HepG2 (cell line): ENCODE measurements around the gene FABP6. TPM values are rescaled to one million over a fixed set of nuclear protein-coding genes. Genes with fewer than 3 reads are reported as not detected.

Experiments
- ATAC-seq: fragments of 200-7000 bp; cut with Tn5 transposase; 3 replicates; pipeline ENCODE4 v1.9.1; 2020; ENCODE audit warnings: mild to moderate bottlenecking, moderate library complexity
- BruUV-seq: library from RNA; stranded (reverse); fragments of 400-500 nt; replicated peaks from 2 replicates; lab custom pipeline; 2021; lab: Mats Ljungman, UMichigan
- CTCF ChIA-PET: fragments of 300-600 bp; formaldehyde crosslinking; extraction: SDS; loops from one replicate; lab custom pipeline; 2021; ENCODE audit warnings: low total read pairs, inconsistent platforms, low intra/inter-chr PET ratio; lab: Yijun Ruan, JAX
- POLR2A ChIA-PET: fragments of 350-600 bp; sonication (Branson Sonifier 250); formaldehyde crosslinking; loops from one replicate; lab custom pipeline; 2020; ENCODE audit warnings: antibody characterized with exemption, inconsistent platforms; lab: Yijun Ruan, JAX
- DNase-seq: peaks from one replicate; pipeline ENCODE4 v3.0.0-alpha.2; 2015; ENCODE audit warnings: low spot score
- FAIRE-seq: peaks from 3 replicates; lab custom pipeline; 2011; peaks lifted over from hg19 to GRCh38; lab: Jason Lieb, UNC
- H2AFZ ChIP-seq: one replicate; pipeline ENCODE4 v1.6.1; 2011; ENCODE audit warnings: low read length, inconsistent platforms
- H3K27ac ChIP-seq: fragments of 300-600 bp; 3 replicates; pipeline ENCODE4 v1.8.0; 2011; ENCODE audit warnings: mixed run types, mild to moderate bottlenecking, mixed read lengths, low read length, inconsistent platforms; ENCODE audit not compliant: insufficient read depth; ENCODE audit errors: extremely low read length
- H3K27me3 ChIP-seq, 2 experiments: fragments of 200-600 bp in 1 of 2; 2 replicates in 1 of 2; 3 replicates in 1 of 2; pipeline versions ENCODE4 v1.6.0 to v1.8.0; 2011; ENCODE audit warnings: low read length in 2 of 2, mild to moderate bottlenecking in 2 of 2, moderate library complexity in 2 of 2, inconsistent platforms in 1 of 2; ENCODE audit not compliant: insufficient read depth in 2 of 2, control insufficient read depth in 1 of 2
- H3K36me3 ChIP-seq, 2 experiments: fragments of 200-600 bp in 1 of 2; replicated peaks in 1 of 2; 2 replicates in 1 of 2; 3 replicates in 1 of 2; pipeline versions ENCODE4 v1.5.1 to v1.8.0; 2011; ENCODE audit warnings: low read length in 2 of 2, inconsistent platforms in 1 of 2; ENCODE audit not compliant: insufficient read depth in 2 of 2, control insufficient read depth in 1 of 2
- H3K4me1 ChIP-seq: 2 replicates; pipeline ENCODE4 v1.5.1; 2012; ENCODE audit warnings: low read length, inconsistent platforms; ENCODE audit not compliant: insufficient read depth
- H3K4me2 ChIP-seq: 2 replicates; pipeline ENCODE4 v1.6.0; 2011; ENCODE audit warnings: low read depth, low read length, inconsistent platforms
- H3K4me3 ChIP-seq, 3 experiments: fragments of 200-600 bp in 1 of 3; sonication (generic), shearing (Covaris generic) in 1 of 3; replicated peaks in 1 of 3; 2 replicates each; pipeline ENCODE4 v1.5.1; 2011 to 2016; ENCODE audit warnings: low read length in 3 of 3, inconsistent platforms in 2 of 3, low read depth in 2 of 3, mild to moderate bottlenecking in 2 of 3, control low read depth in 1 of 3, mixed read lengths in 1 of 3; ENCODE audit not compliant: insufficient read depth in 1 of 3
- H3K79me2 ChIP-seq: one replicate; pipeline ENCODE4 v1.6.1; 2011; ENCODE audit warnings: low read length, inconsistent platforms; ENCODE audit not compliant: insufficient read depth
- H3K9ac ChIP-seq: 2 replicates; pipeline ENCODE4 v1.6.0; 2011; ENCODE audit warnings: mild to moderate bottlenecking, low read depth, low read length, inconsistent platforms; ENCODE audit not compliant: insufficient read depth
- H3K9me3 ChIP-seq: 2 replicates; pipeline ENCODE4 v1.5.1; 2012; ENCODE audit warnings: mild to moderate bottlenecking, low read length
- H4K20me1 ChIP-seq: 2 replicates; pipeline ENCODE4 v1.6.0; 2011; ENCODE audit warnings: inconsistent platforms, mild to moderate bottlenecking, low read length, moderate library complexity; ENCODE audit not compliant: insufficient read depth
- BCLAF1 ChIP-seq: fragments of 450-650 bp; IDR thresholded peaks from 2 replicates; pipeline ENCODE4 v1.6.1; 2017; ENCODE audit warnings: mild to moderate bottlenecking
- DR1 ChIP-seq: sonication (generic); formaldehyde crosslinking; IDR thresholded peaks from 2 replicates; pipeline ENCODE4 v1.8.0; 2021; ENCODE audit warnings: mild to moderate bottlenecking, missing genetic modification reagents, inconsistent platforms
- ZNF629 ChIP-seq: sonication (generic); formaldehyde crosslinking; conservative IDR thresholded peaks from 2 replicates; pipeline ENCODE4 v1.5.0; 2020; ENCODE audit warnings: missing genetic modification reagents
- WGBS: methylation state at CpG from one replicate; pipeline ENCODE4 v1.1.6; 2017; ENCODE audit warnings: low lambda C conversion rate; 5-methylcytosine and 5-hydroxymethylcytosine counted together
- in situ Hi-C: cut with HindIII; loops from 2 replicates; pipeline ENCODE4 v1.10.0; 2017; ENCODE audit warnings: low pct_unique_long_range_greater_than_20kb; ENCODE audit not compliant: extremely low pct_ligation_motif_present
- intact Hi-C: fragments of 100-400 bp; cut with micrococcal nuclease; formaldehyde crosslinking; loops from one replicate; pipeline ENCODE4 v1.10.0; 2022; ENCODE audit not compliant: unreplicated experiment
- polyA plus RNA-seq, 8 experiments: library from polyadenylated mRNA; depleted of rRNA in 3 of 8; stranded (reverse) in 7 of 8; unstranded in 1 of 8; fragments of >200 nt; fragmentation: Illumina TruSeq in 4 of 8; extraction: Trizol in 4 of 8; gene quantifications; 2 replicates each; pipeline versions ENCODE4 v1.2.1 to v1.2.3, GENCODE V29; 2011 to 2016; ENCODE audit warnings: low read depth in 4 of 8, missing spikeins in 1 of 8, mixed read lengths in 1 of 8; ENCODE audit not compliant: insufficient read depth in 1 of 8
- total RNA-seq, 5 experiments: library from RNA; depleted of rRNA; stranded (reverse); fragments of >200 nt; fragmentation: Illumina TruSeq; extraction: Trizol; gene quantifications; 2 replicates each; pipeline ENCODE4 v1.2.3, GENCODE V29; 2016; ENCODE audit warnings: low read depth in 1 of 5
- TF ChIP-seq, protein P1 (sequence below): sonication (generic); formaldehyde crosslinking; IDR thresholded peaks from 2 replicates; pipeline ENCODE4 v1.8.1; 2022; ENCODE audit warnings: mild to moderate bottlenecking, missing genetic modification reagents

FABP6 gene
- total and polyA plus RNA-seq, 2 of the 13 experiments (the other 11 are each of a cell fraction or from before 2014, with no cell fraction given) = 0.13 TPM; not detected in 1

DNA sequence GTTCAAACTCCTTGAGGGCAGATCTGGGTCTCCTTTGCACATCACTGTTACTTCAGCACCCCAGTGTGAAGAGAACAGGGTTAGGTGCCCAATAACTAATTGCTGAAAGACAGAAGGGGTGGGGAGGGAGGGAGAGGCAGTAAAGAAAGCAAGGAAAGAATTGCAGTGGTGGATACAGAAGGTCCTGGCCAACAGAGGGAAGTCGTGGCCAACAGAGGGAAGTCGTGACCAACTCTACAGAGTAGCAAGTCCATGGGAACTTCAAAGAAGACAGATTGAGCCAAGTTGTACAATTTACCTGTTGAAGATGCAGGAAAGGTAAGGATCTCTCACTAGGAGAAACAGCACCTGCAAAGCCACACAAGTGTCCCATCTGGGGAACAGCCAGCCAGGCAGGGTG is 56.0 kb downstream of the FABP6 start (continued):
- TF ChIP-seq BCLAF1 = no peak

DNA sequence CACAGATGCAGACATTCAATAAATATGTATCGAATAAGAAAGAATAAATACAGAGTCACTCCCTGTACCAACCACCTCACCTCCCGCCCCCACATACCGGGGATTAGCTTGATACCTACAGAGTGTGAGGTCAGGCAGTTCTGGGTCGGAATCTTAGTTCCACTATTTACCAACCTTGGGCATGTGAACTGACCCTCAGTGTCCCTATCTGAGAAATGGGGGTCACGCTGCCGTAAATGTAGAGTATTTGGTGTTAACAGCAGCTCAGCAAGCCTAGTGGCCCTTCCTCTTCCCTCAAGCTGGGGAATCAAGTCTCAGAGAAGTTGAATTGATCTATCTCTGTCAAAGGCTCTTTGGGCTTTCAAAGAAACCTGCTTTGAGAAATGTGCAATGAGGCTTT is 57.6 kb downstream of the FABP6 start:
- no peaks in the 10 kb centered on the region for H4K20me1 ChIP-seq
- TF ChIP-seq DR1 (CRISPR knock-in tag) (no peak), ZNF629 (CRISPR knock-in tag) (0 out of 2 replicates have a peak, but pooled peaks have one; percentile 47)
- TF ChIP-seq, protein P1, sequence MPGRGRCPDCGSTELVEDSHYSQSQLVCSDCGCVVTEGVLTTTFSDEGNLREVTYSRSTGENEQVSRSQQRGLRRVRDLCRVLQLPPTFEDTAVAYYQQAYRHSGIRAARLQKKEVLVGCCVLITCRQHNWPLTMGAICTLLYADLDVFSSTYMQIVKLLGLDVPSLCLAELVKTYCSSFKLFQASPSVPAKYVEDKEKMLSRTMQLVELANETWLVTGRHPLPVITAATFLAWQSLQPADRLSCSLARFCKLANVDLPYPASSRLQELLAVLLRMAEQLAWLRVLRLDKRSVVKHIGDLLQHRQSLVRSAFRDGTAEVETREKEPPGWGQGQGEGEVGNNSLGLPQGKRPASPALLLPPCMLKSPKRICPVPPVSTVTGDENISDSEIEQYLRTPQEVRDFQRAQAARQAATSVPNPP (CRISPR knock-in tag) = no peak
- intact Hi-C loops (no loop called here), in situ Hi-C loops (no loop called here)
- CTCF ChIA-PET = no interaction called here
- H3K4me2 ChIP-seq = peak overlapping the region; percentile 49
- DNase-seq (no peak), ATAC-seq (no peak), FAIRE-seq (no peak)
- H3K4me1 ChIP-seq = peaks cover 15% of the 10 kb centered on the region
- 87% methylated on average over 6 of the region's 6 CpGs for WGBS
- BruUV-seq = no TSS peak
- no peaks in the 10 kb centered on the region for H3K79me2 ChIP-seq
- H3K4me3 ChIP-seq = no peak overlapping the region
- no peaks in the 10 kb centered on the region for H3K9me3 ChIP-seq
- POLR2A ChIA-PET = no interaction called here
- H3K27ac ChIP-seq = peak overlapping the region; percentile 39
- H3K9ac ChIP-seq = no peak overlapping the region
- no peak overlapping the region for H2AFZ ChIP-seq
- no peaks in the 10 kb centered on the region for H3K27me3 ChIP-seq
- H3K36me3 ChIP-seq = no peaks in the 10 kb centered on the region
